ENCODE measurements around the gene AHCYL1. TPM values are rescaled to one million over a fixed set of nuclear protein-coding genes. Genes with fewer than 3 reads are reported as not detected.

AHCYL1 gene
- total and polyA plus RNA-seq, 2 donors (not counting 1 experiment from before 2014, with no cell fraction given), result 24.3 to 51.4 TPM

- H3K9ac ChIP-seq (ENCODE audit: low read length), result no peak overlapping the region
Measured at GRCh38 chr1:109938556-109938955, 46.0 kb upstream of the AHCYL1 start.

GRCh38 chr1:109942434-109942833, 42.1 kb upstream of the AHCYL1 start:
- Histone ChIP-seq H3K9me3 (ENCODE audit: control extremely low read depth in 1 of 3, control insufficient read depth in 2 of 3, insufficient read depth in 1 of 3, low read length in 2 of 3) (peaks cover 0 to 13% (median 3%) of the 10 kb centered on the region in 3 donors), H3K4me3 (ENCODE audit: control extremely low read depth in 1 of 5, extremely low read depth in 1 of 5, insufficient read depth in 1 of 5, low read depth in 2 of 5, low read length in 4 of 5) (no peak overlapping the region), H3K36me3 (replicated peaks in 1 of 2; ENCODE audit: control extremely low read depth in 1 of 2, control insufficient read depth in 1 of 2, extremely low read depth in 1 of 2, insufficient read depth in 2 of 2, low read length in 1 of 2) (no peaks in the 10 kb centered on the region), H2AFZ (ENCODE audit: insufficient read depth, low read depth, low read length, poor library complexity, severe bottlenecking) (no peak overlapping the region), H3K27me3 (replicated peaks in 1 of 4; ENCODE audit: control extremely low read depth in 1 of 4, control insufficient read depth in 3 of 4, insufficient read depth in 4 of 4, low read length in 3 of 4) (peaks cover 0 to 2% (median 0%) of the 10 kb centered on the region in 4 experiments), H4K20me1 (ENCODE audit: control insufficient read depth, insufficient read depth, low read length, poor library complexity, severe bottlenecking) (no peaks in the 10 kb centered on the region), H3K9ac (ENCODE audit: low read length) (no peak overlapping the region), H3K27ac (ENCODE audit: low read length in 2 of 2) (no peak overlapping the region), H3K4me2 (replicated peaks; ENCODE audit: low read depth, low read length, poor library complexity, severe bottlenecking) (no peak overlapping the region), H3K79me2 (ENCODE audit: control insufficient read depth, insufficient read depth, low read length) (no peaks in the 10 kb centered on the region), H3K4me1 (ENCODE audit: control insufficient read depth in 2 of 2, insufficient read depth in 2 of 2, low read length in 2 of 2) (no peaks in the 10 kb centered on the region)
- no peak for ATAC-seq (ENCODE audit: low read depth)
- Mint-ChIP-seq H3K4me1 (no peaks in the 10 kb centered on the region), H3K9me3 (ENCODE audit: insufficient read depth) (peaks cover 5% of the 10 kb centered on the region), H3K4me3 (no peak overlapping the region), H3K27me3 (peaks cover 22% of the 10 kb centered on the region), H3K27ac (no peak overlapping the region)
- ChIA-PET CTCF (no interaction called here), POLR2A (no interaction called here)
- WGBS (ENCODE audit: insufficient coverage), result no CpG with 5 or more reads among the region's 2 CpGs
- TF ChIP-seq CTCF (IDR thresholded peaks at IDR 0.05) (no peak), EZH2 (IDR thresholded peaks at IDR 0.05; ENCODE audit: borderline replicate concordance, insufficient read depth, low read depth, low read length, poor library complexity, severe bottlenecking) (no peak)
- intact Hi-C loops (cut with micrococcal nuclease), result no loop called here
- DNase-seq, result no peak

More at GRCh38 chr1:109938556-109938955, 46.0 kb upstream of the AHCYL1 start:
- H3K27ac Mint-ChIP-seq, result no peak overlapping the region
- peaks cover 8% of the 10 kb centered on the region for H3K9me3 Mint-ChIP-seq (ENCODE audit: insufficient read depth)
- H3K4me1 ChIP-seq (ENCODE audit: control insufficient read depth in 2 of 2, insufficient read depth in 2 of 2, low read length in 2 of 2), result no peaks in the 10 kb centered on the region
- H3K4me1 Mint-ChIP-seq, result no peaks in the 10 kb centered on the region
- H3K27me3 Mint-ChIP-seq, result peaks cover 12% of the 10 kb centered on the region
- no peak overlapping the region for H3K27ac ChIP-seq (ENCODE audit: low read length in 2 of 2)
- no CpG with 5 or more reads among the region's 2 CpGs for WGBS (ENCODE audit: insufficient coverage)
- H2AFZ ChIP-seq (ENCODE audit: insufficient read depth, low read depth, low read length, poor library complexity, severe bottlenecking), result no peak overlapping the region
- peaks cover 0 to 2% (median 0%) of the 10 kb centered on the region in 4 experiments for H3K27me3 ChIP-seq (replicated peaks in 1 of 4; ENCODE audit: control extremely low read depth in 1 of 4, control insufficient read depth in 3 of 4, insufficient read depth in 4 of 4, low read length in 3 of 4)
- CTCF ChIA-PET, result no interaction called here
- H3K4me3 ChIP-seq (ENCODE audit: control extremely low read depth in 1 of 5, extremely low read depth in 1 of 5, insufficient read depth in 1 of 5, low read depth in 2 of 5, low read length in 4 of 5), result no peak overlapping the region
- H3K36me3 ChIP-seq (replicated peaks in 1 of 2; ENCODE audit: control extremely low read depth in 1 of 2, control insufficient read depth in 1 of 2, extremely low read depth in 1 of 2, insufficient read depth in 2 of 2, low read length in 1 of 2), result no peaks in the 10 kb centered on the region
- peaks cover 0 to 20% (median 19%) of the 10 kb centered on the region in 3 donors for H3K9me3 ChIP-seq (ENCODE audit: control extremely low read depth in 1 of 3, control insufficient read depth in 2 of 3, insufficient read depth in 1 of 3, low read length in 2 of 3)
- intact Hi-C loops (cut with micrococcal nuclease), result no loop called here
- POLR2A ChIA-PET, result no interaction called here
- H3K79me2 ChIP-seq (ENCODE audit: control insufficient read depth, insufficient read depth, low read length), result no peaks in the 10 kb centered on the region
- no peaks in the 10 kb centered on the region for H4K20me1 ChIP-seq (ENCODE audit: control insufficient read depth, insufficient read depth, low read length, poor library complexity, severe bottlenecking)
- DNase-seq (no peak), ATAC-seq (ENCODE audit: low read depth) (no peak)
- TF ChIP-seq CTCF (IDR thresholded peaks at IDR 0.05) (no peak), EZH2 (IDR thresholded peaks at IDR 0.05; ENCODE audit: borderline replicate concordance, insufficient read depth, low read depth, low read length, poor library complexity, severe bottlenecking) (no peak)
- H3K4me2 ChIP-seq (replicated peaks; ENCODE audit: low read depth, low read length, poor library complexity, severe bottlenecking), result no peak overlapping the region
- no peak overlapping the region for H3K4me3 Mint-ChIP-seq

Data from B cell (primary cell).